K562 (cell line): ENCODE results near the gene C10orf71. TPM values are rescaled to one million over a fixed set of nuclear protein-coding genes. Genes with fewer than 3 reads are reported as not detected.
A peak's percentile ranks its signal among the peaks of the same experiment; 100 is the strongest.

Experiments
- ATAC-seq: fragments of 200-7000 bp; cut with Tn5 transposase; 3 replicates; pipeline ENCODE4 v1.9.1; 2020; ENCODE audit warnings: moderate library complexity
- BruUV-seq: library from RNA; stranded (reverse); fragments of 400-500 nt; replicated peaks from 2 replicates; lab custom pipeline; 2021; lab: Mats Ljungman, UMichigan
- CTCF ChIA-PET: fragments of 300-600 bp; formaldehyde crosslinking; extraction: SDS; loops from one replicate; lab custom pipeline; 2021; ENCODE audit warnings: low intra/inter-chr PET ratio; lab: Yijun Ruan, JAX
- POLR2A ChIA-PET: fragments of 300-600, 350-650 bp; sonication (Branson Sonifier 250); formaldehyde crosslinking; extraction: SDS; loops from one replicate; lab custom pipeline; 2021; ENCODE audit warnings: antibody characterized with exemption, inconsistent platforms; lab: Yijun Ruan, JAX
- DNase-seq, 4 experiments: peaks; one replicate each; pipeline versions ENCODE4 v3.0.0 to v3.0.0-alpha.2; 2011 to 2018; ENCODE audit warnings: low spot score in 3 of 4, mixed read lengths in 3 of 4; ENCODE audit errors: extremely low read depth in 1 of 4
- FAIRE-seq: peaks from 2 replicates; lab custom pipeline; 2011; peaks lifted over from hg19 to GRCh38; lab: Jason Lieb, UNC
- H2AFZ ChIP-seq: 2 replicates; pipeline ENCODE4 v1.6.0; 2011; ENCODE audit warnings: low read depth, low read length, control low read depth, inconsistent platforms
- H3K27ac ChIP-seq: fragments of 200-600 bp; 3 replicates; pipeline ENCODE4 v1.8.0; 2011; ENCODE audit warnings: low read depth, mild to moderate bottlenecking, control low read depth, inconsistent platforms, low read length, moderate library complexity, mixed read lengths; ENCODE audit errors: extremely low read depth
- H3K27me3 ChIP-seq, 2 experiments: fragments of 300-600 bp in 1 of 2; 2 replicates in 1 of 2; 3 replicates in 1 of 2; pipeline versions ENCODE4 v1.6.0 to v1.8.0; 2011; ENCODE audit warnings: inconsistent platforms in 2 of 2, low read length in 2 of 2, mild to moderate bottlenecking in 1 of 2, mixed read lengths in 1 of 2, moderate library complexity in 1 of 2; ENCODE audit not compliant: control insufficient read depth in 2 of 2, insufficient read depth in 2 of 2
- H3K36me3 ChIP-seq: fragments of 300-600 bp; 3 replicates; pipeline ENCODE4 v1.8.0; 2011; ENCODE audit warnings: mild to moderate bottlenecking, low read length, inconsistent platforms; ENCODE audit not compliant: control insufficient read depth, insufficient read depth
- H3K4me1 ChIP-seq, 2 experiments: fragments of 200-600 bp in 1 of 2; replicated peaks in 1 of 2; 2 replicates in 1 of 2; 3 replicates in 1 of 2; pipeline versions ENCODE4 v1.5.1 to v1.8.0; 2011; ENCODE audit warnings: inconsistent platforms in 2 of 2, low read length in 2 of 2, mild to moderate bottlenecking in 1 of 2, mixed read lengths in 1 of 2, moderate library complexity in 1 of 2; ENCODE audit not compliant: control insufficient read depth in 2 of 2, insufficient read depth in 2 of 2
- H3K4me2 ChIP-seq: 2 replicates; pipeline ENCODE4 v1.6.1; 2011; ENCODE audit warnings: low read length, control low read depth, inconsistent platforms, mixed read lengths; ENCODE audit not compliant: insufficient read depth
- H3K4me3 ChIP-seq: fragments of 200-600 bp; sonication (generic), shearing (Covaris generic); 2 replicates; pipeline ENCODE4 v1.5.1; 2016; ENCODE audit warnings: control low read depth, inconsistent platforms
- H3K79me2 ChIP-seq: fragments of 200-600 bp; 3 replicates; pipeline ENCODE4 v1.8.0; 2011; ENCODE audit warnings: low read length, inconsistent platforms; ENCODE audit not compliant: control insufficient read depth, insufficient read depth
- H3K9ac ChIP-seq, 2 experiments: 2 replicates each; pipeline versions ENCODE4 v1.6.0 to v1.6.1; 2011; ENCODE audit warnings: low read depth in 2 of 2, low read length in 2 of 2, control low read depth in 1 of 2, inconsistent platforms in 1 of 2, mild to moderate bottlenecking in 1 of 2, mixed read lengths in 1 of 2; ENCODE audit not compliant: insufficient read depth in 1 of 2
- H3K9me1 ChIP-seq: one replicate; pipeline ENCODE4 v1.6.0; 2011; ENCODE audit warnings: inconsistent platforms, mild to moderate bottlenecking, low read length, moderate library complexity; ENCODE audit not compliant: control insufficient read depth, insufficient read depth
- H3K9me3 ChIP-seq: replicated peaks from 2 replicates; pipeline ENCODE4 v1.5.1; 2011; ENCODE audit warnings: low read depth, low read length, inconsistent platforms; ENCODE audit not compliant: control insufficient read depth, insufficient read depth
- H4K20me1 ChIP-seq: replicated peaks from 2 replicates; pipeline ENCODE4 v1.6.1; 2011; ENCODE audit warnings: low read length, inconsistent platforms, mixed read lengths; ENCODE audit not compliant: control insufficient read depth, insufficient read depth
- CGGBP1 ChIP-seq: fragments of 250-450 bp; sonication (Bioruptor Pico); IDR thresholded peaks from 2 replicates; pipeline ENCODE4 v1.9.0; 2021; ENCODE audit warnings: mild to moderate bottlenecking
- LEF1 ChIP-seq: fragments of 450-650 bp; IDR thresholded peaks from 2 replicates; pipeline ENCODE4 v1.6.1; 2016; ENCODE audit warnings: mild to moderate bottlenecking
- MTF1 ChIP-seq: fragments of 250-450 bp; sonication (Bioruptor Pico); IDR thresholded peaks from 2 replicates; pipeline ENCODE4 v1.9.0; 2021; ENCODE audit warnings: moderate library complexity, mild to moderate bottlenecking, inconsistent platforms, borderline replicate concordance
- NFIC ChIP-seq: fragments of 450-650 bp; IDR thresholded peaks from 2 replicates; pipeline ENCODE4 v1.6.1; 2017; ENCODE audit warnings: mild to moderate bottlenecking, inconsistent platforms
- NFRKB ChIP-seq: fragments of 450-650 bp; IDR thresholded peaks from 2 replicates; pipeline ENCODE4 v1.6.1; 2016; ENCODE audit warnings: low read depth
- NR2F6 ChIP-seq: fragments of 450-650 bp; formaldehyde crosslinking; IDR thresholded peaks from 2 replicates; pipeline ENCODE4 v1.4.0; 2020; ENCODE audit warnings: mild to moderate bottlenecking
- TAF1 ChIP-seq: IDR thresholded peaks from 2 replicates; pipeline ENCODE4 v1.6.1; 2011; ENCODE audit warnings: mild to moderate bottlenecking, low read length, moderate library complexity; ENCODE audit not compliant: insufficient read depth, control insufficient read depth, severe bottlenecking; ENCODE audit errors: extremely low read depth
- TRIM28 ChIP-seq: fragments of 450-650 bp; IDR thresholded peaks from 2 replicates; pipeline ENCODE4 v1.6.1; 2017
- ZBTB1 ChIP-seq: sonication (generic); formaldehyde crosslinking; IDR thresholded peaks from 2 replicates; pipeline ENCODE4 v1.8.1; 2023; ENCODE audit warnings: missing genetic modification reagents, low read depth, mild to moderate bottlenecking, borderline replicate concordance
- ZNF197 ChIP-seq: fragments of 200-800 bp; sonication (Bioruptor generic); IDR thresholded peaks from 2 replicates; pipeline ENCODE4 v1.6.1; 2016; ENCODE audit warnings: low read depth, missing genetic modification characterization, missing compliant biosample characterization
- ZNF3 ChIP-seq: fragments of 250-450 bp; sonication (Bioruptor Pico); IDR thresholded peaks from 2 replicates; pipeline ENCODE4 v1.5.0; 2021; ENCODE audit warnings: mild to moderate bottlenecking, moderate library complexity
- ZNF431 ChIP-seq: sonication (generic); formaldehyde crosslinking; IDR thresholded peaks from 2 replicates; pipeline ENCODE4 v1.8.0; 2022; ENCODE audit warnings: mild to moderate bottlenecking, missing genetic modification reagents
- ZNF512 ChIP-seq: IDR thresholded peaks from 2 replicates; pipeline ENCODE4 v1.6.1; 2016; ENCODE audit warnings: missing genetic modification characterization, missing compliant biosample characterization
- ZNF785 ChIP-seq: fragments of 250-450 bp; sonication (Bioruptor Pico); IDR thresholded peaks from 2 replicates; pipeline ENCODE4 v1.4.0; 2020; ENCODE audit warnings: mild to moderate bottlenecking
- WGBS: fragments of 100-300 bp; shearing (Covaris generic); methylation state at CpG from one replicate; pipeline ENCODE4 v1.1.6; 2016; ENCODE audit warnings: low coverage, mixed read lengths; ENCODE audit not compliant: insufficient coverage; ENCODE audit errors: missing lambda C conversion rate; 5-methylcytosine and 5-hydroxymethylcytosine counted together
- in situ Hi-C: fragments of 300-500 bp; cut with MboI; formaldehyde crosslinking; loops from 4 replicates; pipeline ENCODE4 v1.15.0; 2018; ENCODE audit warnings: inconsistent platforms, mixed read lengths
- intact Hi-C: fragments of 100-400 bp; cut with micrococcal nuclease; formaldehyde crosslinking; loops from 2 replicates; pipeline ENCODE4 v1.14.2; 2022
- polyA plus RNA-seq, 8 experiments: library from polyadenylated mRNA; depleted of rRNA in 4 of 8; stranded (reverse) in 5 of 8; unstranded in 3 of 8; fragments of >200 nt; fragmentation: Nextera tagmentation in 2 of 8; fragmentation: Illumina TruSeq in 1 of 8; extraction: Ambion mirVana in 2 of 8; extraction: Trizol in 1 of 8; gene quantifications; 2 replicates each; pipeline versions ENCODE4 v1.2.1 to v1.2.3, GENCODE V29; 2011 to 2014; ENCODE audit warnings: inconsistent platforms in 1 of 8, missing spikeins in 1 of 8
- total RNA-seq, 7 experiments: library from RNA; depleted of rRNA in 6 of 7; stranded (reverse); fragments of >200 nt in 6 of 7; fragmentation: Illumina TruSeq in 2 of 7; extraction: Trizol in 2 of 7; gene quantifications; 2 replicates each; pipeline versions ENCODE4 v1.2.1 to v1.2.3, GENCODE V29; 2011 to 2021; ENCODE audit warnings: low replicate concordance in 1 of 7
- TF ChIP-seq, protein P1 (sequence below): sonication (generic); formaldehyde crosslinking; IDR thresholded peaks from 2 replicates; pipeline ENCODE4 v1.8.0; 2023; ENCODE audit warnings: mild to moderate bottlenecking, missing genetic modification reagents
- TF ChIP-seq, protein P2 (sequence below): fragments of 450-650 bp; IDR thresholded peaks from one replicate; pipeline ENCODE4 v1.6.1; 2018; ENCODE audit warnings: mild to moderate bottlenecking, moderate library complexity; ENCODE audit not compliant: partially characterized antibody

Gene C10orf71
- total and polyA plus RNA-seq, 9 of the 15 experiments (the other 6 are each of a cell fraction or from before 2014, with no cell fraction given): 0.06 to 4.5 (median 1.3) TPM

GRCh38 chr10:49288341-49289065 lies 10.5 kb upstream of the C10orf71 start:
- no peaks in the 10 kb centered on the region for H4K20me1 ChIP-seq
- intact Hi-C loops: no loop called here
- H3K27ac ChIP-seq: no peak overlapping the region
- no peak for FAIRE-seq
- no TSS peak for BruUV-seq
- in situ Hi-C loops: no loop called here
- H3K9ac ChIP-seq: 0 out of 4 replicates have a peak overlapping the region, but pooled peaks of 1 of the 2 experiments have one; percentile 18
- H3K4me1 ChIP-seq: no peaks in the 10 kb centered on the region; a peak in 1 of 5 replicates
- peak; percentile 70 for ATAC-seq
- 51% methylated on average over 10 of the region's 10 CpGs for WGBS
- H3K4me3 ChIP-seq: no peak overlapping the region
- H2AFZ ChIP-seq: peak overlapping the region; percentile 57; the same call in 1 of the 2 replicates
- no peaks in the 10 kb centered on the region for H3K79me2 ChIP-seq
- no peaks in the 10 kb centered on the region for H3K9me3 ChIP-seq
- CTCF ChIA-PET: no interaction called here
- no peak overlapping the region for H3K4me2 ChIP-seq
- H3K9me1 ChIP-seq: no peaks in the 10 kb centered on the region
- POLR2A ChIA-PET: interaction anchor here (0.6 to 1.9 kb wide), 7 partner anchors 10 to 43 kb away, joined by 3 to 9 read pairs (median 4); no protein-coding TSS in a partner anchor
- no peaks in the 10 kb centered on the region for H3K27me3 ChIP-seq
- no peak for DNase-seq
- no peaks in the 10 kb centered on the region for H3K36me3 ChIP-seq
- TF ChIP-seq NFRKB: no peak
- no peak for TF ChIP-seq ZNF431 (CRISPR knock-in tag)
- TF ChIP-seq CGGBP1 (CRISPR knock-in tag): no peak
- no peak for TF ChIP-seq MTF1 (CRISPR knock-in tag)
- TF ChIP-seq ZNF197 (CRISPR knock-in tag): no peak
- TF ChIP-seq ZNF785 (CRISPR knock-in tag): no peak
- no peak for TF ChIP-seq ZNF512 (tag)
- TF ChIP-seq LEF1: no peak
- no peak for TF ChIP-seq NR2F6
- TF ChIP-seq TRIM28: no peak
- no peak for TF ChIP-seq ZNF3
- TF ChIP-seq, protein P1, sequence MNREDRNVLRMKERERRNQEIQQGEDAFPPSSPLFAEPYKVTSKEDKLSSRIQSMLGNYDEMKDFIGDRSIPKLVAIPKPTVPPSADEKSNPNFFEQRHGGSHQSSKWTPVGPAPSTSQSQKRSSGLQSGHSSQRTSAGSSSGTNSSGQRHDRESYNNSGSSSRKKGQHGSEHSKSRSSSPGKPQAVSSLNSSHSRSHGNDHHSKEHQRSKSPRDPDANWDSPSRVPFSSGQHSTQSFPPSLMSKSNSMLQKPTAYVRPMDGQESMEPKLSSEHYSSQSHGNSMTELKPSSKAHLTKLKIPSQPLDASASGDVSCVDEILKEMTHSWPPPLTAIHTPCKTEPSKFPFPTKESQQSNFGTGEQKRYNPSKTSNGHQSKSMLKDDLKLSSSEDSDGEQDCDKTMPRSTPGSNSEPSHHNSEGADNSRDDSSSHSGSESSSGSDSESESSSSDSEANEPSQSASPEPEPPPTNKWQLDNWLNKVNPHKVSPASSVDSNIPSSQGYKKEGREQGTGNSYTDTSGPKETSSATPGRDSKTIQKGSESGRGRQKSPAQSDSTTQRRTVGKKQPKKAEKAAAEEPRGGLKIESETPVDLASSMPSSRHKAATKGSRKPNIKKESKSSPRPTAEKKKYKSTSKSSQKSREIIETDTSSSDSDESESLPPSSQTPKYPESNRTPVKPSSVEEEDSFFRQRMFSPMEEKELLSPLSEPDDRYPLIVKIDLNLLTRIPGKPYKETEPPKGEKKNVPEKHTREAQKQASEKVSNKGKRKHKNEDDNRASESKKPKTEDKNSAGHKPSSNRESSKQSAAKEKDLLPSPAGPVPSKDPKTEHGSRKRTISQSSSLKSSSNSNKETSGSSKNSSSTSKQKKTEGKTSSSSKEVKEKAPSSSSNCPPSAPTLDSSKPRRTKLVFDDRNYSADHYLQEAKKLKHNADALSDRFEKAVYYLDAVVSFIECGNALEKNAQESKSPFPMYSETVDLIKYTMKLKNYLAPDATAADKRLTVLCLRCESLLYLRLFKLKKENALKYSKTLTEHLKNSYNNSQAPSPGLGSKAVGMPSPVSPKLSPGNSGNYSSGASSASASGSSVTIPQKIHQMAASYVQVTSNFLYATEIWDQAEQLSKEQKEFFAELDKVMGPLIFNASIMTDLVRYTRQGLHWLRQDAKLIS: no peak
- TF ChIP-seq ZBTB1 (CRISPR knock-in tag): 0 out of 2 replicates have a peak, but pooled peaks have one; percentile 49
- TF ChIP-seq, protein P2, sequence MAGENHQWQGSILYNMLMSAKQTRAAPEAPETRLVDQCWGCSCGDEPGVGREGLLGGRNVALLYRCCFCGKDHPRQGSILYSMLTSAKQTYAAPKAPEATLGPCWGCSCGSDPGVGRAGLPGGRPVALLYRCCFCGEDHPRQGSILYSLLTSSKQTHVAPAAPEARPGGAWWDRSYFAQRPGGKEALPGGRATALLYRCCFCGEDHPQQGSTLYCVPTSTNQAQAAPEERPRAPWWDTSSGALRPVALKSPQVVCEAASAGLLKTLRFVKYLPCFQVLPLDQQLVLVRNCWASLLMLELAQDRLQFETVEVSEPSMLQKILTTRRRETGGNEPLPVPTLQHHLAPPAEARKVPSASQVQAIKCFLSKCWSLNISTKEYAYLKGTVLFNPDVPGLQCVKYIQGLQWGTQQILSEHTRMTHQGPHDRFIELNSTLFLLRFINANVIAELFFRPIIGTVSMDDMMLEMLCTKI: no peak
- peak; percentile 78 for TF ChIP-seq NFIC
- TF ChIP-seq TAF1: no peak
